Osteocyte (in vitro differentiated cells): ENCODE measurements around the gene PNLIPRP3. TPM values are rescaled to one million over a fixed set of nuclear protein-coding genes. Genes with fewer than 3 reads are reported as not detected.

Source experiments
- DNase-seq: peaks from one replicate; pipeline ENCODE4 v3.0.0; 2021; ENCODE audit warnings: mixed read lengths; ENCODE audit not compliant: unreplicated experiment; ENCODE audit errors: extremely low spot score
- H3K27ac Mint-ChIP-seq: one replicate; pipeline ENCODE4 v1.8.0; 2021; ENCODE audit warnings: mild to moderate bottlenecking, mixed read lengths; ENCODE audit not compliant: unreplicated experiment
- H3K27me3 Mint-ChIP-seq: one replicate; pipeline ENCODE4 v1.8.0; 2021; ENCODE audit warnings: mixed read lengths; ENCODE audit not compliant: unreplicated experiment
- H3K36me3 Mint-ChIP-seq: one replicate; pipeline ENCODE4 v1.8.0; 2021; ENCODE audit warnings: mixed read lengths; ENCODE audit not compliant: unreplicated experiment
- H3K4me1 Mint-ChIP-seq: one replicate; pipeline ENCODE4 v1.8.0; 2021; ENCODE audit warnings: mixed read lengths; ENCODE audit not compliant: unreplicated experiment
- H3K4me3 Mint-ChIP-seq: one replicate; pipeline ENCODE4 v1.8.0; 2021; ENCODE audit warnings: mild to moderate bottlenecking, moderate library complexity, mixed read lengths; ENCODE audit not compliant: unreplicated experiment
- H3K9me3 Mint-ChIP-seq: one replicate; pipeline ENCODE4 v1.8.0; 2021; ENCODE audit warnings: mixed read lengths; ENCODE audit not compliant: unreplicated experiment
- CTCF ChIP-seq: fragments of 200-600 bp; sonication (generic); IDR thresholded peaks from 2 replicates; pipeline ENCODE4 v1.5.0; 2021; ENCODE audit warnings: antibody characterized with exemption, mild to moderate bottlenecking, moderate library complexity
- total RNA-seq: library from RNA; stranded (reverse); gene quantifications from 2 replicates; pipeline ENCODE4 v1.2.1, GENCODE V29; 2021

PNLIPRP3 gene
- total RNA-seq, 1 donor from 2014 or later: not detected

GRCh38 chr10:116450861-116451260, 23.2 kb downstream of the PNLIPRP3 start:
- TF ChIP-seq CTCF: no peak
- Mint-ChIP-seq H3K9me3 (peaks cover 5% of the 10 kb centered on the region), H3K27me3 (peaks cover 27% of the 10 kb centered on the region), H3K36me3 (no peaks in the 10 kb centered on the region), H3K4me1 (no peaks in the 10 kb centered on the region), H3K4me3 (no peak overlapping the region), H3K27ac (no peak overlapping the region)
- no peak for DNase-seq

- Mint-ChIP-seq H3K9me3 (peaks cover 5% of the 10 kb centered on the region), H3K36me3 (no peaks in the 10 kb centered on the region), H3K4me1 (no peaks in the 10 kb centered on the region)
Measured at GRCh38 chr10:116451711-116452337, 24.2 kb downstream of the PNLIPRP3 start.

GRCh38 chr10:116452338-116452720, 24.7 kb downstream of the PNLIPRP3 start:
- Mint-ChIP-seq H3K36me3 (no peaks in the 10 kb centered on the region), H3K4me3 (no peak overlapping the region), H3K9me3 (peaks cover 5% of the 10 kb centered on the region), H3K27me3 (peaks cover 27% of the 10 kb centered on the region), H3K4me1 (no peaks in the 10 kb centered on the region), H3K27ac (no peak overlapping the region)
- TF ChIP-seq CTCF: no peak
- DNase-seq: no peak

More at GRCh38 chr10:116451711-116452337, 24.2 kb downstream of the PNLIPRP3 start:
- TF ChIP-seq CTCF: no peak
- DNase-seq: no peak
- Mint-ChIP-seq H3K4me3 (no peak overlapping the region), H3K27ac (no peak overlapping the region), H3K27me3 (peaks cover 27% of the 10 kb centered on the region)

GRCh38 chr10:116457488-116457887, 29.8 kb downstream of the PNLIPRP3 start:
- H3K9me3 Mint-ChIP-seq: no peaks in the 10 kb centered on the region
- no peak overlapping the region for H3K27ac Mint-ChIP-seq
- H3K4me3 Mint-ChIP-seq: no peak overlapping the region
- no peaks in the 10 kb centered on the region for H3K36me3 Mint-ChIP-seq
- DNase-seq: no peak
- no peak for TF ChIP-seq CTCF
- peaks cover 15% of the 10 kb centered on the region for H3K27me3 Mint-ChIP-seq
- H3K4me1 Mint-ChIP-seq: no peaks in the 10 kb centered on the region

- Mint-ChIP-seq H3K9me3 (no peaks in the 10 kb centered on the region), H3K4me3 (no peak overlapping the region), H3K36me3 (no peaks in the 10 kb centered on the region), H3K4me1 (no peaks in the 10 kb centered on the region), H3K27me3 (peaks cover 15% of the 10 kb centered on the region), H3K27ac (no peak overlapping the region)
- DNase-seq: no peak
- no peak for TF ChIP-seq CTCF
Measured at GRCh38 chr10:116460219-116460618, 32.6 kb downstream of the PNLIPRP3 start.
